HuH-7 (cell line): ENCODE results near the gene SYT2.
A peak's percentile ranks its signal among the peaks of the same experiment; 100 is the strongest.
"Not testable (repeated sequence)": the region's sequence is repeated elsewhere in the genome, so short reads cannot be mapped to it uniquely, and the experiment has no call there.

Experiments
- DNase-seq: peaks from one replicate; pipeline ENCODE4 v3.0.0; 2011; ENCODE audit warnings: low spot score

The SYT2 gene

DNA sequence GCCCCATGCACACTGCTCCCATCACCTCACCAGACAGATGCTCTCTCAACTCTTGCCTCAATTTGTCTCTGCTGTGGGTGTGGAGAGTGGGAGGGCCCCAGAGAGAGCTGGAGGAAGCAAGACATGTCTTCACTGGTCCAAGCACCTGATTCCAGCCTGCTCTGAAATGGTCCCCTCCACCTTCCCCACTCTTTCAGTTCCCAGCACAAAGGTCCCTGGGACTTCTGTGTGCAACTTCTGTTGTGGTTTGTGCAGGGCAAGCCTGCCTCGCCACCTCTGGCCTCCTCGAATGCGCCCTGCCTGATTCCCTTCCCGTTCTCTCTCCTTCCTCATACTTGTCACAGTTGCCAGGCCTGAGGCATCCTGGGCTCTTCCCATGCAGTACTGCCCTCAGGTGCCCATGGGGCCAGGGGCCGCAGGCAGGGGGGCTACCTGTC lies 119.3 kb downstream of the SYT2 start:
- DNase-seq: no peak

DNA sequence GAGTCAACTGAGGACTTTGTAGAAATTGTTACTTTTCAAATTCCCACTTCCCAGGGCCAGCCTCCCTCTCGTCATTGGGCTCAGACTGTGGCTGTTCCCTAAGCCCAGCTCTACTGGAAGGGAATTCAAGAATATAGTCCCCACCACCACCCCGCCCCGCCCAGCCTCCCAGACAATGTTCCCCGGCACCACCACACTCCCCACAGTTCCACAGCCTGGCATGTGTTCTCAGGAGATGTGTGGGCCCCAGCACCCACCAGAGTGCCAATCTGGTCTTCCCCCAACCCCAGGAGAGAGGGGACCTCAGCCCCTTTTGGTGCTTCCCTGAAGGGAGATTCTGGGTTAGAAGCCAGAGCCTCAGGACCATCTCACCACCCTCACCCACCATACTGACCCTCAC lies 120.1 kb downstream of the SYT2 start:
- no peak for DNase-seq

DNA sequence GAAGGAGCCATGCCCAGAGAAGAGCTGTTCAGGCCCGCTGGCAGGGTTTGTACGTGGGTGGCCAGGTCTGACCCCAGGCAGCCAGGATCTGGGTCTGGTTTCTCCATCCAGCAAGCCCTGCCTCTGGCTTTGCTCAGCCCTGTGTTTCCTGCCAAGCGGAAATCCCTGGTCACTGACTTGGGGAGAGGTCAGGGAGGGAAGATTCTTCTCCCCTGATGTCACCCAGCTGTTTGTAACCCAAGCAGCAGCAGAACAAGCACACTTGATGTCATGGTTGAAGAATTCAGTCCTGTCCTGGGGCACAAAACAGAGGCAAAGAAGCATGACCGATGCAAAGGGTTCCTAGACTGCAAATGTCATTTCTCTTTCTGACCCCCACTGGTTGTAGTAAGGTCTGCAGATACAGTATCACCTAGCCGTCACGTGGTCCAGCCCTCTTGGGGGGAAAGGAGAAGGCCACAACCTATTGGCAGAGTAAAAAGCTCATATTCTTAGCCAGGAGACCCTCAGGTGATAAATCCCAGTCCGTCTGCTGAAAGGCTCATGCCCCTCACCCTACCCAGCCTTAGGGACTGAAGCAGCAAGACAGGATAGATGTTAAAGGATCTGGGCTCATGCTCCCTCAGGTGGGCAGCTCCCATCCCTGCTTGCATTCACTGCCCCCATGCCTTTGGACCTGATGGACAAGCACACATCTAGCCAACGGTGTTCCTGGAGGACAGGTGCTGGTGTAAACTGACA lies 120.9 kb downstream of the SYT2 start:
- peak; percentile 27 for DNase-seq

DNA sequence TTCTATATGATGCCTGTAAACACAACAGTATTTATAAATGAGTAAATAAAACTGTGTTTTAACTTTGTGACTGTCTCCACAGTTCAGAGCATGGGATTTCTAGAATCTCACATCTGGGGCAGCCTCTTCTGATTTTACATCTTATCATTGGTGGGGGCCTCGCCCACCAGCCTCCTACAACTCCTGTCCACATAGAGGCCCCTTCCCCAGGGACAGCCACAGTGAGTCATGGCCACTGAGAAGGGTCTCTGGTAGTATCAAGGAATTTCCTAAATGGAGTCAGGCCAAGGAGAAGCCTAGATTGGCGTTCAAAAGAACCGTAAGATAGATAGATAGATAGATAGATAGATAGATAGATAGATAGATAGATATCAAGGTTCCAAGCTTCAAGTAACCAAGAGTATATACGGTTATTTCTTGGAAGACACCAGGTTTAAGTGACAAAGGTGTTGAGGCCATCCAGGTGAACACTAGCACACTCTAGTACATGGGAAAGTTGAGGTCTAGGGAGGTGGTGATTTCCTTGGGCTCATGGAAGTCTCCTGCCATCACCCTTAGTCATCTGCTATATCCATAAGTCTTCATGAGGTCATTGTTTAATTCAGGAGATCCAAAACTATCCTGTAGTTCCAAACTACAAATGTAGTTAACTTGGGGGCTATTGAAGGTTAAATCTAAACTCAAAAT lies 121.6 kb downstream of the SYT2 start:
- no peak for DNase-seq

DNA sequence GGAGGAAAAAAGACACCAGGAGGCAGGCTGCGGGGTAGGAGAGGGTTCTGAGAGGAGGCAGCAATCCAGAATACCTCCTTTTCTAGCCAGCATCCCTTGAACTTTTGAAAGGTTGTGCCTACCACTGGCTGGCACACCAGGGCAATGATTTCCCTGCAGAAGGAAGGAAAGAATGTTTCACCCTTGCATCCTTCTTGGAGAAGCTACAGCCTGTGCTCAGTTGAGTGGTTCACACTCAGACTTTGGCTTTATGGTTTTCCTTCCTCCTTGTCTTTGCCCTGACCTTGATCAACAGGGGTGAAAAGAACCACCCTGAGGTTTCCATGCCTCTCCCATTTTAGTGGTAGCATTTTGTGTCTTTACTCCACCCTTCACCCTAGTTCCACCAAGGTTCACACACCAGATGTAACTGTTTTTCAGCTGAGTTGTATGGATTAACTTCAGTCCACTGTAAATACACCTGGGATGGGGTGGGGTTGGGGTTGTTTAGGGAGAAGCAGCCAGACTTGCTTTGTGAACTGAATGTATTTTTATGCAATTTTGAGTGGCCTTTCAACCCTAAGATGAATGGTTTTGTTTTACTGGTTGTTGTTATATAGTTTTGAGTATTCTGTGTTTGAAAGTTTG lies 122.3 kb downstream of the SYT2 start:
- DNase-seq: no peak

DNA sequence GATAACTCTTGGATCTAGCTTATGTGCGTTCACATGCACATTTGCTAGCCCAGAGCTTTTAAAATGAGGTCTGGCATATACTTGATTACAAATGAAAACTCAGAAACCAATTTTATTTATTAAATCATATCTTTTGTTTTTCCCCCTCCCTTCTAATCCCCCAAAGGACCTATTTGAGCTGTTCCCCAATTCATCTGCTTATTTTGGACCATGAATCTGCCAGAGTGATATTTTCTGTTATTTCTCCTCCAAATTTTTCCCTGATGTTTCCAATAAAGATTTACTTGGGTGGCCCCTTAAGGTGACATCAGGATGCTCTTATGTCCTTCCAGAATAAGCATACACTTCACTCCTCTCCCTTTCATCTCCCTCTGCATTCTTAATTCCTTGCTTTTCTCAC lies 123.4 kb downstream of the SYT2 start:
- no peak for DNase-seq

DNA sequence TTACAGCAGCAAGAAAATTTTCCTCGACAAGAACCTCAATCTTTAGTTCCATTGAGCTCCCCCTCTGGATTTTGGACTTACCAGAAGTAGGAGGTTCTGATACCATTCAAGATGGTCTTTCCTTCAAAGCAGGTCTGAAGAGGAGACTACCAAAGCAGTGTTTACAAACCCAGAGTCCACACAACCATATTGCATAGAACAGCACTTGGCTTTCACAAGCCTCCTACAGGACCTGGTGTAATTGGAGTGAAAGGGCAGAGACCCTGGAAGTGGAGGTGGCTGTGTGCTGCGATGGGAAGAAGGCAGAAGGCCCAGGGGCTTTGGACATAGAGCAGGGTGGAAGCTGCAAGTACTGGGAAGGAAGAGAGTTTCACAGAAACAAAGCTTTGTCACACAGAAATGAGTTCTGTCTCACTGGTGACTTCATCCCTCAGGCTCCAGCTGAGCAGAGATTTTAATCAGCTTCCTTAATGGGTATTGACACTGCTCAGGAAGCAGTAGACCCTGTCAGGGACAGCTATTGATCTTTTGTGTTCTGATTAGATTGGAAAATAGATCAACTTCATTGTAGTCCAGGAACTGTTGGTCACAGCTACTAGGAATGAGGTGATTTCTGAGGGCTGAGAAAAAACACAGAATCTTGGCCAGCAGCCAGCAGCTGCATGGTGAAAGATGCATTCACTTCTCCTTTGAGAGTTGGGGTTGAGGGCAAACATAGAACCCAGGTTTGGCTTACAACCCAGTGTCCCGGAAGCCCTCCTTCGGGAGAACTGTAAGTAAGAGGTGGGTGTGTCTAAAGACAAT lies 124.0 kb downstream of the SYT2 start:
- DNase-seq: no peak

DNA sequence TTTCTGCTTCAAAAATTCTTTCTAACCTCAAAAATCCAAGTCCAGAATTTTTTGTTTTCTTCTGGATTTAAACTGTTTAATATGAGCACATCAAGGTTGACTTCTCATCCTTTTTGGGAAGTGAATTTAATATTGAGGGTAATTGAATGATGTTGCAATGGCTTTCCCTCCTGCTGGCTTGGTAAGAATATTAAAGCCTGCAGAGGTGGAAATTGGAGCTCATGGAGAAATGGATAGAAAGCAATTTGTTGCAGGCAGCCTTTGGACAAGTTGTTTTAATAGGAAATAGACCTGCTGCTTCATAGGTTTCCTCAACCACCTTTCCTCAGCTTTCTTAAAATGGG lies 124.7 kb downstream of the SYT2 start:
- no peak for DNase-seq

DNA sequence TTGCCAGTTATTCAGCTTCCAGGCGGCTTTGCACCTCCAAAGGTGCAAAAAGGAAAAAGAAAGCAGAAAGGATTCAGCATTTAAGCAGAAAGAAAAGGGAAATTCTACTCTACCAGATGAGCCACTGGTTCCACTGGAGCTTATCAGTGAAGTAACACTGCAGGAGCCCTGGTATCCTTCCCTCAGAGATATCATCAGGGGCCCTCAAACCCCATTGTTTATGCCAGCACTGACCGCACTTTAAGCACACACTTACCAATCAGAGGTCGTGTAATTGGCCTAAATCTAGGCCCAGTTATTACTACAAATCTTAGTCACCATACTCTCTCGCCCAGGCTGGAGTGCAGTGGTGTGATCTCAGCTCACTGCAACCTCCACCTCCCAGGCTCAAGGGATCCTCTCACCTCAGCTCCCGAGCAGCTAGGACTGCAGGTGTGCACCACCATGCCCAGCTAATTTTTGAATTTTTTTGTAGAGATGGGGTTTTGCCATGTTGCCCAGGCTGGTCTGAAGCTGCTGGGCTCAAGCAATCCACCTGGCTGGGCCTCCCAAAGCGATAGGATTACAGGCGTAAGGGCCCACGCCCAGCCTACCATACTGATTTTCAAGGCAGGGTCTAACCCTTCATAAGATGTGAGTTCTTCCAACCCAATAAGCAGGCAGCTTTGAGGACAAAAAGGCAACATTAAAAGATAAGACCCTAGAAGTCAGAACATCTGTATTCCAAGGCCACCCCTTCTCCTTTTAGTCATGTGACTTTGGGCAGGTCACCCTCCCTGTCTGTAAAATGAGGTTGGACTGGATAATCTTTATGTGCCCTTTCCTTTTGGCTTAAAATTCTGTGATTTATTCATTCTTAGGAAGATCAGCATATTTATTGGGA lies 125.3 kb downstream of the SYT2 start:
- DNase-seq: no peak

DNA sequence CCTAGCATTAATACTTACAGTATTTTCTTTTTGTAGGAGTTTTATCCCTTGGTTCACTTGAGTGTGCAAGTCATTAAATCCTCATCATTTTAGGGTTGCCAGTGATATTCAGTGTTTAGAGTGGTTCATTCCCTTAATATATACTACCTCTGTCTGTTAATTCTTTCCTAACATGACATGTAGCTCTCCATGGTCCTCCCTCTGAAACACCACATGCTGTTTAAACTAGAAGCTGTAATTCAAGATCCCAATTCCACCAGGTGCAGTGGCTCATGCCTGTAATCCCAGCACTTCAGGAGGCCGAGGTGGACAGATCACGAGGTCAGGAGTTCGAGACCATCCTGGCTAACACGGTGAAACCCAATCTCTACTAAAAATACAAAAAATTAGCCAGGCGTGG lies 127.9 kb downstream of the SYT2 start:
- not testable (repeated sequence) for DNase-seq

DNA sequence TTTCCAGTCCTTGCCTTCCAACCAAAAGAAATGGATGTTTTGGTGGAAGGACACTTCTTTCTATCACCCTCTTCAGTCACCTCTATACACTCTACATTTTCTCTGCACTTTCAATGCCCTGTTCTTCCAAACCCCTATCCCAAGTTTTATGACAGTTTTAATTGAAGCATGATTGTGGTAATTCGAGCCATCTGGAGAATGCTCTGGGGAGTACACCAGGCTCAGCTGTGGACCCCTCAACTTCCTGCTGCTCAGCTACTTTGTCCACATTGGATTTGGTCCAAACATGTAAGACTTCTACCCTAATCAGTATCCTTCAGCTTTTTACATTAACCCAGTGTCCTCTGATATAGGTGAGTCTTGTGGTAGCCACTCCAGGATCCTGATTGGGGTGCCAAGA lies 129.6 kb downstream of the SYT2 start:
- no peak for DNase-seq

DNA sequence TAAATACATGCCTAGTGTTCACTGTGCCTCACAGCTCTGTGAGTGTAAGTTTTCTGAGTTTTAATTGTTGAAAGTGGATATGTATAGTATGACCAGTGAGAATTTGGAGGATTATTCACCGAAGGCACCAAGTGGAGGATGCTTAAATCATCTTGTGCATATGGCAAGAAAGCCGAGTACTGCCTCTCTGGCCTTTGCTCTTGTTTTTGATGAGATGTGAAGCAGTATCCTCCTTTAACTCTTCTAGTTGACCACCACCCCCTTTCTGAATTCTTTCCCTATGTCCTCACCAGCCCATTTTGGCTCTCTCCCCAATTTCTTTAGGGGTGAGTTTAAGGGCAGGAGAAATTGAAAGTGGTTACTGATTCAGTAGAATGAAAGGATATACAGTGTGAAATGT lies 130.4 kb downstream of the SYT2 start:
- no peak for DNase-seq

DNA sequence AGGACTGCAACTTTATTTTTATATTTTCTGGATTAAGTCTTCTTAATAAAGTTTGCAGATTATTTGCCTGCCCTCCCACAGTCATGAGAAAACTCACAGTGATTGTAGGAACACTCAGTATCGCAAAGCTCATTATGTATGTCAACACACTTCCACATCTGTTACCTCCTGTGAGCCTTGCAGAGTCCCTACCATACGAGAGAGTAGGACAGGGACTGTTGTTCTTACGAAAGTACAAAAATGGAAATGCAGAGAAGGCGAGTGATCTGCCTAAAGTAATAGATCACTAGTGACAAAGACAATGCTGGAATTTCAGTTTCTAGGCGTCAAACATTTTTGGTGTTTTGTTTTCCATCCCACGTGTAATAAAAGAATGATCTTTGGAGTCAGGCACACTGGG lies 131.7 kb downstream of the SYT2 start:
- DNase-seq: no peak

DNA sequence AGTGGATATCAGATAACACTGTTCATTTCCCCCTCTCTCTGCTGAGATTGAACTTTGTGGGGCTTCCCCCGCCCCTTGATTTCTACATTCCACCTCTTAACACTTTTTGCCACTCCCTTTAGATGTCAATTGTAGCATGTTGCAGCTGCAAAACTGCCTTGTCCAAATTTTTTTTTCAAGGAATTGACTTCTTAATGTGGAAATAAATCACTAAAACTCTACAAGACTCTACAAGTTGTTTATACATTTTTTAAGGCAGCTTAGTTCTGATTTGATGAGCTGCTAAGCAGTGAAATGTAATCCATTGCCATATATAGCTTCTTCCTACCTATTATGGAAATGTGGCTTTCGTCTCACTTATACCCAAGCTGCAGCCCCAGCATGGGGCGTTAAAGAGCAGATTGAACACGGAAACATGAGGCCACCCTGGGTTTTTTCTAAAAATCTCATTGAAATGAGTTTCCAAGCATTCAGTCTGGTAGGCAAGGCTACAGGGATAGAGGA lies 132.2 kb downstream of the SYT2 start:
- DNase-seq: no peak

DNA sequence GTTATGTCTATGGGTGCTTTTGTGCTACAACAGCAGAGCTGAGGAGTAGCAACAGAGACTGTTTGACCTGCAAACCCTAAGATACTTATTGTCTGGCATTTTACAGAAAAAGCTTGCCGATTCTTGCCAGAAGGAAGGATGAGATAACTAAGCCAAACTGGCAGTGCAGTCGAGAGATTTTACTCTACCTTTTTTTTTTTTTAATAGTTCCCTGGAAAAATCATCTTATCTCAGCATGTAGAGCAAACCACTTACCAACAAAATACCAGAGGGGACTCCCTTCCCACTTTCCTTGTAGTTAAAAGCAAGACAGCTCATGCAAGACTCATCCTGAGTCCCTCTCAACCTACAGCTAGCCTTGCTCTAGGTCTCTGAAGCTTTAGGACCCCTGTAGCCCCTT lies 132.9 kb downstream of the SYT2 start:
- no peak for DNase-seq

DNA sequence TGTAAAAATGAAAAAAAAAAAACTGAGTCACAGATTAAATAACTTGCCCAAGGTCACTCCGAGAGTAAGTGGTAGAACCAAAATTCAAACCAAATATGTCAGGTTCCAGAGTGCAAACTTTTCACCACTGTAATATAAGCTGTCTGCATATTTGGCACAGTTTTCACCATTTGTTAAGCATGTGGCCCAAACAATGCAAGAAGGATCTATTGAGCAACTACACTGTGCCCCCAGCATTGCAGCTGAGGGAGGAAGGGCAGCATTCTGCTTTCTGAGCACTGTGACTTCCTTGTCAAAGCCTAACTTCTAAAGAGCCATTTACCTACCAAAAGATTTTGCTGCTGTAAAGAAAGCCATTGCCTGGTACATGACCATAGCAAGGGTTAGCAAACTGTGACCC lies 133.4 kb downstream of the SYT2 start:
- DNase-seq: no peak

DNA sequence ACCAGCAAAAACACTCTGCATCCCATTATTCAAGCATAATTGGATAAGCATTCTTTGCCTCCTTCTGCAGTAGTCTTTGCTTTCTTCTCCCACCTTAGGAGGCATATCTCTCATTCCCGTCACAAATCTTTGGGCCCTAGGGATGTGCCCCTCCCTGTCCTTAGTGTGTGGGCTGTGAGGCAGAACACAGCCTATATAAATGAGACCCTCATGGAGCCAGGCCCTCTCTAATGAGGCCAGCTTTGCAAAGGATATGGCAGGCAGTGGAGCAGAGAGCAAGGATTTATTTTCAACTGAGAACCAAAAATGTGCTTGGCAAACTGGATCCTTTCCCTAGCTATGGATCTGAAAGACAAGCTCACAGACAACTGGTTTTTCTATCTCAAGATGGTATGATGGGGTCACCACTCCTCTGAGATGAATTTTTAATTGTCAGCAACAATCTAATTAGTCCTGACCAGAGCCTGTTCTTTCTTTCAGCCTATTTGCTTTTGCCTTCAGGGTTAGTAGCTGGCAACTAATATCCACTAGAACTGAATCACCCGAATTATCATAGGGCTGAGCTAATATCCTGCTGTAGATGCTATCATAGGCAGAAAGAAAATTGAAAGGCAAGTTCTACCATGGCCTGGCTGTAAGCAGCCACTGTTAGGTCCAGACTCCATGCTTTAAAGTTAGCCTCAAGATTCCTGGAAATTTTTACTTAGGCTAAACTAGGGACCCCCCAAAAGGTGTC lies 134.2 kb downstream of the SYT2 start:
- DNase-seq: no peak

DNA sequence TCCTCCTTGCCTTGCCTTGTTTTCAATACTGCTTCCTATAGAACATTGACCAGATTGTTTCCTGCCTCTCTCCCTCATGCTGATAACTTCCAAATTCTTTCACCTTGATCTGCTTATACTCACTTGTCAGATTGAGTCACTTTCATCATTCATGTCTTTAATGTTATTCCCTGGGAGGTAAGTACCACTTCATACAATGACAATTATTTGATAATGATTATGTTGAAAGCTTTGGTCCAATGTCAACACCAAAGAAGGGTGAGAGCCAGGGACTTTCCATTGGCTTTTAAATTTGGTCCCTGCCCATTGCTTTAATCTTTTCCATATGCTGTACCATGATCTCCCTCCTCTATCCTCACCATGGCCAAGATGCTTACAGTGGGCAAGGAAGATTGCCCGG lies 137.4 kb downstream of the SYT2 start:
- DNase-seq: no peak

DNA sequence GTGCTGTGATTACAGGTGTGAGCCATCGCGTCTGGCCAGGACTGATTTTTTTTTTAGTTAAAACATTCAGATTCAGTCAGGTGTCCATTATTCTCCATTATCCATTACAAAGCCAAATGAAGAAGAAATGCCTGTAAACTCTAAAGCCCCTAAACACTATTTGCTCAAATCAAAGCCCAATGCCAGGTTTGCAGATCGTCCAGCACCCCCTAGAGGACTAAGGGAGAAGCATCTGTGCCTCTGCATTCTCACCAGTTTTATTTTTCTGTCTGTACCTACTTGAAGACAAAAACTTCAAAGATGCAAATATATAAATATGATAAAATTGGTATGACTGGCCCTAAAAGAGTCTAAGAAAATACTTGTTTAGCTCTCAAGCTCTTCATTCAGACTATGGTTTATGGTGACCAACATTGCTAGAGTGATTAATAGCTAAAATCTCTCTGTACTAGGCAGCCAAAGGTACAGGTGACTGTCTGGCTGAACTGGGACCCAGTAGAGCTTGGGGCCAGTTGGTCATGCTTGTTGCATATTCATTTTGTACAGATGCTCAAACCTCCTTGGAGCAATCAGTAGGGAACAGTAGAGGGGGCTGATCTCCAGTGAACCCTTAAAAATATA lies 138.4 kb downstream of the SYT2 start:
- peak; percentile 43 for DNase-seq
